Caco-2 (cell line): ENCODE data around the gene FKBP14. TPM values are rescaled to one million over a fixed set of nuclear protein-coding genes. Genes with fewer than 3 reads are reported as not detected.

Experiments
- BruUV-seq: library from RNA; stranded (reverse); fragments of 400-500 nt; replicated peaks from 2 replicates; lab custom pipeline; 2021; lab: Mats Ljungman, UMichigan
- CTCF ChIA-PET: fragments of 300-600 bp; sonication (Branson Sonifier 250); formaldehyde crosslinking; loops from one replicate; lab custom pipeline; 2022; ENCODE audit warnings: antibody characterized with exemption; lab: Charles Lee
- POLR2A ChIA-PET: fragments of 300-600 bp; sonication (Branson Sonifier 250); formaldehyde crosslinking; loops from one replicate; lab custom pipeline; 2022; ENCODE audit warnings: antibody characterized with exemption; lab: Charles Lee
- DNase-seq, 2 experiments: peaks; one replicate each; pipeline versions ENCODE4 v3.0.0 to v3.0.0-alpha.2; 2020 to 2022
- H3K27me3 ChIP-seq: replicated peaks from 2 replicates; pipeline ENCODE4 v1.6.0; 2011; ENCODE audit warnings: low read length; ENCODE audit not compliant: control insufficient read depth, insufficient read depth
- H3K36me3 ChIP-seq: 2 replicates; pipeline ENCODE4 v1.5.1; 2011; ENCODE audit warnings: low read length; ENCODE audit not compliant: control insufficient read depth, insufficient read depth
- H3K4me1 ChIP-seq: fragments of 250-450 bp; sonication (Bioruptor Pico); 2 replicates; pipeline ENCODE4 v1.5.1; 2020; ENCODE audit warnings: mild to moderate bottlenecking
- H3K4me3 ChIP-seq: 2 replicates; pipeline ENCODE4 v1.5.1; 2011; ENCODE audit warnings: low read depth, mild to moderate bottlenecking, control low read depth, low read length
- H3K9me3 ChIP-seq: fragments of 250-450 bp; sonication (Bioruptor Pico); 2 replicates; pipeline ENCODE4 v1.5.1; 2020; ENCODE audit warnings: mild to moderate bottlenecking, moderate library complexity
- H3K27ac Mint-ChIP-seq: one replicate; pipeline ENCODE4 v1.8.0; 2022; ENCODE audit warnings: mixed read lengths; ENCODE audit not compliant: unreplicated experiment
- H3K27me3 Mint-ChIP-seq: one replicate; pipeline ENCODE4 v1.8.0; 2022; ENCODE audit warnings: mixed read lengths; ENCODE audit not compliant: insufficient read depth, unreplicated experiment
- H3K36me3 Mint-ChIP-seq: one replicate; pipeline ENCODE4 v1.8.0; 2022; ENCODE audit warnings: mild to moderate bottlenecking, mixed read lengths; ENCODE audit not compliant: insufficient read depth, unreplicated experiment
- H3K4me1 Mint-ChIP-seq: one replicate; pipeline ENCODE4 v1.8.0; 2022; ENCODE audit warnings: low read depth, mixed read lengths; ENCODE audit not compliant: unreplicated experiment
- H3K4me3 Mint-ChIP-seq: one replicate; pipeline ENCODE4 v1.8.0; 2022; ENCODE audit warnings: mild to moderate bottlenecking, moderate library complexity, mixed read lengths; ENCODE audit not compliant: unreplicated experiment
- H3K9me3 Mint-ChIP-seq: one replicate; pipeline ENCODE4 v1.8.0; 2022; ENCODE audit warnings: mixed read lengths; ENCODE audit not compliant: unreplicated experiment
- intact Hi-C: fragments of 100-400 bp; cut with micrococcal nuclease; formaldehyde crosslinking; loops from one replicate; pipeline ENCODE4 v1.10.0; 2022; ENCODE audit not compliant: unreplicated experiment
- total RNA-seq: library from RNA; stranded (reverse); gene quantifications from 2 replicates; pipeline ENCODE4 v1.2.3, GENCODE V29; 2022
- TF ChIP-seq, protein P1 (sequence below), 2 experiments: fragments of 200-600 bp in 1 of 2; IDR thresholded peaks; 1 replicate in 1 of 2; 2 replicates in 1 of 2; pipeline versions ENCODE4 v1.5.1 to v1.8.0; 2011 to 2022; ENCODE audit warnings: antibody characterized with exemption in 1 of 2, control low read depth in 1 of 2, inconsistent platforms in 1 of 2, low read depth in 1 of 2, low read length in 1 of 2, mild to moderate bottlenecking in 1 of 2, moderate library complexity in 1 of 2; ENCODE audit not compliant: insufficient read depth in 1 of 2, severe bottlenecking in 1 of 2, unreplicated experiment in 1 of 2

Gene FKBP14
- total RNA-seq, 1 experiment from 2014 or later, result 17.5 TPM

GRCh38 chr7:30003098-30003497 is 23.4 kb downstream of the FKBP14 start:
- POLR2A ChIA-PET, result no interaction called here
- Histone ChIP-seq H3K36me3 (no peaks in the 10 kb centered on the region), H3K9me3 (no peaks in the 10 kb centered on the region), H3K4me3 (no peak overlapping the region), H3K4me1 (no peaks in the 10 kb centered on the region), H3K27me3 (no peaks in the 10 kb centered on the region)
- H3K4me3 Mint-ChIP-seq, result no peak overlapping the region
- CTCF ChIA-PET, result no interaction called here
- H3K27ac Mint-ChIP-seq, result no peak overlapping the region
- no peaks in the 10 kb centered on the region for H3K4me1 Mint-ChIP-seq
- BruUV-seq, result no TSS peak
- no peaks in the 10 kb centered on the region for H3K36me3 Mint-ChIP-seq
- no peaks in the 10 kb centered on the region for H3K9me3 Mint-ChIP-seq
- no peak for DNase-seq
- intact Hi-C loops, result no loop called here
- TF ChIP-seq, protein P1, sequence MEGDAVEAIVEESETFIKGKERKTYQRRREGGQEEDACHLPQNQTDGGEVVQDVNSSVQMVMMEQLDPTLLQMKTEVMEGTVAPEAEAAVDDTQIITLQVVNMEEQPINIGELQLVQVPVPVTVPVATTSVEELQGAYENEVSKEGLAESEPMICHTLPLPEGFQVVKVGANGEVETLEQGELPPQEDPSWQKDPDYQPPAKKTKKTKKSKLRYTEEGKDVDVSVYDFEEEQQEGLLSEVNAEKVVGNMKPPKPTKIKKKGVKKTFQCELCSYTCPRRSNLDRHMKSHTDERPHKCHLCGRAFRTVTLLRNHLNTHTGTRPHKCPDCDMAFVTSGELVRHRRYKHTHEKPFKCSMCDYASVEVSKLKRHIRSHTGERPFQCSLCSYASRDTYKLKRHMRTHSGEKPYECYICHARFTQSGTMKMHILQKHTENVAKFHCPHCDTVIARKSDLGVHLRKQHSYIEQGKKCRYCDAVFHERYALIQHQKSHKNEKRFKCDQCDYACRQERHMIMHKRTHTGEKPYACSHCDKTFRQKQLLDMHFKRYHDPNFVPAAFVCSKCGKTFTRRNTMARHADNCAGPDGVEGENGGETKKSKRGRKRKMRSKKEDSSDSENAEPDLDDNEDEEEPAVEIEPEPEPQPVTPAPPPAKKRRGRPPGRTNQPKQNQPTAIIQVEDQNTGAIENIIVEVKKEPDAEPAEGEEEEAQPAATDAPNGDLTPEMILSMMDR (IDR thresholded peaks at IDR 0.05; ENCODE audit: insufficient read depth in 1 of 2, low read depth in 1 of 2, low read length in 1 of 2, severe bottlenecking in 1 of 2, unreplicated experiment in 1 of 2), result no peak
- H3K27me3 Mint-ChIP-seq, result no peaks in the 10 kb centered on the region

- Mint-ChIP-seq H3K27ac (no peak overlapping the region), H3K36me3 (no peaks in the 10 kb centered on the region), H3K27me3 (no peaks in the 10 kb centered on the region), H3K4me3 (no peak overlapping the region), H3K4me1 (no peaks in the 10 kb centered on the region), H3K9me3 (peaks cover 7% of the 10 kb centered on the region)
- no peaks in the 10 kb centered on the region for H3K36me3 ChIP-seq
- H3K27me3 ChIP-seq, result no peaks in the 10 kb centered on the region
- TF ChIP-seq, protein P1 (IDR thresholded peaks at IDR 0.05; ENCODE audit: insufficient read depth in 1 of 2, low read depth in 1 of 2, low read length in 1 of 2, severe bottlenecking in 1 of 2, unreplicated experiment in 1 of 2), result no peak
- POLR2A ChIA-PET, result no interaction called here
- intact Hi-C loops, result no loop called here
- H3K4me1 ChIP-seq, result no peaks in the 10 kb centered on the region
- CTCF ChIA-PET, result no interaction called here
- no peak for DNase-seq
- no TSS peak for BruUV-seq
- no peaks in the 10 kb centered on the region for H3K9me3 ChIP-seq
- no peak overlapping the region for H3K4me3 ChIP-seq
Observed at GRCh38 chr7:30001998-30002397, 24.5 kb downstream of the FKBP14 start.

DNA sequence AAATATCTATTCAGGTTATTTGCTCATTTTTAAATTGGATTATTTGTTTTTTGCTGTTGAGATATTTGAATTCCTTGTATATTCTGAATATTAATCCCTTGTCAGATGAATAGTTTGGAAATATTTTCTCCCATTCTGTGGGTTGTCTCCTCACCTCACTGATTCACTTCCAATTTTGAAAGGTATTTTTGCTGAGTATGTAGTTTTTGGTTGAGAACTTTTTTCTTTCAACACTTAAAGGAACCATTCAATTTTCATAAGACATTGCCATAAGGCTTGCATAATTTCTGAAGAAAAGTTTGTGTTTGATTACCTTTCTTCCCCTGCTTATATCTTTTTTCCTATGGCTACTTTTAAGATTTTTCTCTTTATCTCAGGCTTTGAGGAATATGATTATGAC is 28.0 kb downstream of the FKBP14 start:
- Mint-ChIP-seq H3K9me3 (peaks cover 18% of the 10 kb centered on the region), H3K27ac (no peak overlapping the region), H3K27me3 (no peaks in the 10 kb centered on the region), H3K4me3 (no peak overlapping the region), H3K4me1 (no peaks in the 10 kb centered on the region), H3K36me3 (no peaks in the 10 kb centered on the region)
- DNase-seq, result no peak
- H3K4me1 ChIP-seq, result no peaks in the 10 kb centered on the region
- CTCF ChIA-PET, result no interaction called here
- H3K27me3 ChIP-seq, result no peaks in the 10 kb centered on the region
- intact Hi-C loops, result no loop called here
- no TSS peak for BruUV-seq
- POLR2A ChIA-PET, result no interaction called here
- H3K36me3 ChIP-seq, result no peaks in the 10 kb centered on the region
- H3K9me3 ChIP-seq, result 0 out of 2 replicates have a peak, but pooled peaks cover 3% of the 10 kb centered on the region
- no peak overlapping the region for H3K4me3 ChIP-seq
- TF ChIP-seq, protein P1 (IDR thresholded peaks at IDR 0.05; ENCODE audit: insufficient read depth in 1 of 2, low read depth in 1 of 2, low read length in 1 of 2, severe bottlenecking in 1 of 2, unreplicated experiment in 1 of 2), result no peak
